RWPE2 (cell line): ENCODE results near the gene VTCN1.

Experiments used
- ATAC-seq: fragments of 200-7000 bp; cut with Tn5 transposase; 3 replicates; pipeline ENCODE4 v1.9.1; 2021; ENCODE audit warnings: low read depth
- DNase-seq: peaks from one replicate; pipeline ENCODE4 v3.0.0-alpha.2; 2020; ENCODE audit warnings: low spot score
- H3K27ac ChIP-seq: fragments of 450-650 bp; 2 replicates; pipeline ENCODE4 v1.5.1; 2017; ENCODE audit warnings: mild to moderate bottlenecking; ENCODE audit not compliant: poor library complexity, severe bottlenecking
- H3K27me3 ChIP-seq: fragments of 250-450 bp; sonication (Bioruptor Pico); 2 replicates; pipeline ENCODE4 v1.5.1; 2021; ENCODE audit warnings: mild to moderate bottlenecking, moderate library complexity; ENCODE audit not compliant: insufficient read depth, poor library complexity, severe bottlenecking
- H3K36me3 ChIP-seq: fragments of 250-450 bp; sonication (Bioruptor Pico); 2 replicates; pipeline ENCODE4 v1.5.1; 2020; ENCODE audit warnings: low read depth, mild to moderate bottlenecking, moderate library complexity
- H3K4me1 ChIP-seq: fragments of 250-450 bp; sonication (Bioruptor Pico); 2 replicates; pipeline ENCODE4 v1.5.1; 2021; ENCODE audit warnings: mild to moderate bottlenecking, moderate library complexity; ENCODE audit not compliant: insufficient read depth, poor library complexity, severe bottlenecking
- H3K4me3 ChIP-seq: fragments of 250-450 bp; sonication (Bioruptor Pico); 2 replicates; pipeline ENCODE4 v1.5.1; 2021; ENCODE audit warnings: mild to moderate bottlenecking, moderate library complexity; ENCODE audit not compliant: severe bottlenecking
- H3K9me3 ChIP-seq: fragments of 250-450 bp; sonication (Bioruptor Pico); 2 replicates; pipeline ENCODE4 v1.5.1; 2021; ENCODE audit warnings: mild to moderate bottlenecking, moderate library complexity; ENCODE audit not compliant: severe bottlenecking
- TF ChIP-seq, protein P1 (sequence below): fragments of 450-650 bp; IDR thresholded peaks from one replicate; pipeline ENCODE4 v1.5.1; 2017; ENCODE audit warnings: mild to moderate bottlenecking, moderate library complexity; ENCODE audit not compliant: poor library complexity, severe bottlenecking

Gene VTCN1

DNA sequence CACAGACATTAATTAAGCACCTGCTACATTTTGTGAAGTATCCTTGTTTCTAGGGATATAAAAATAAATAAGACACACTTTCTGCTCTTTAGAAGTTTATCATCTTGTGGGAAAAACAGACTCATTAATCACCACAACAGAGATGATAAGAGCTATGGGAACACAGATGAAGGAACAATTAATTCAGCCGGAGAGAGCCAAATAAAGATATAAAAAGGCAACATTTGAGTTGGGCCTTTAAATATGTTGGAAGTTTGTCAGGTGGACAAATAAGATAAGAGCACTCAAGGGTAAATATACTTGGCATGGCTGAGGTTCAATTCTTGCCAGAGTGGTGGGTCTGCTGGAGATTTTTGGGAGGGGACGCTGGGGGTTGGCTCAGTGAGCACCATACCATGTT lies 34.2 kb upstream of the VTCN1 start:
- H3K4me3 ChIP-seq = no peak overlapping the region
- H3K27ac ChIP-seq = no peak overlapping the region
- no peaks in the 10 kb centered on the region for H3K9me3 ChIP-seq
- H3K36me3 ChIP-seq = no peaks in the 10 kb centered on the region
- no peaks in the 10 kb centered on the region for H3K27me3 ChIP-seq
- TF ChIP-seq, protein P1, sequence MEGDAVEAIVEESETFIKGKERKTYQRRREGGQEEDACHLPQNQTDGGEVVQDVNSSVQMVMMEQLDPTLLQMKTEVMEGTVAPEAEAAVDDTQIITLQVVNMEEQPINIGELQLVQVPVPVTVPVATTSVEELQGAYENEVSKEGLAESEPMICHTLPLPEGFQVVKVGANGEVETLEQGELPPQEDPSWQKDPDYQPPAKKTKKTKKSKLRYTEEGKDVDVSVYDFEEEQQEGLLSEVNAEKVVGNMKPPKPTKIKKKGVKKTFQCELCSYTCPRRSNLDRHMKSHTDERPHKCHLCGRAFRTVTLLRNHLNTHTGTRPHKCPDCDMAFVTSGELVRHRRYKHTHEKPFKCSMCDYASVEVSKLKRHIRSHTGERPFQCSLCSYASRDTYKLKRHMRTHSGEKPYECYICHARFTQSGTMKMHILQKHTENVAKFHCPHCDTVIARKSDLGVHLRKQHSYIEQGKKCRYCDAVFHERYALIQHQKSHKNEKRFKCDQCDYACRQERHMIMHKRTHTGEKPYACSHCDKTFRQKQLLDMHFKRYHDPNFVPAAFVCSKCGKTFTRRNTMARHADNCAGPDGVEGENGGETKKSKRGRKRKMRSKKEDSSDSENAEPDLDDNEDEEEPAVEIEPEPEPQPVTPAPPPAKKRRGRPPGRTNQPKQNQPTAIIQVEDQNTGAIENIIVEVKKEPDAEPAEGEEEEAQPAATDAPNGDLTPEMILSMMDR = no peak
- no peaks in the 10 kb centered on the region for H3K4me1 ChIP-seq
- DNase-seq (no peak), ATAC-seq (no peak)

DNA sequence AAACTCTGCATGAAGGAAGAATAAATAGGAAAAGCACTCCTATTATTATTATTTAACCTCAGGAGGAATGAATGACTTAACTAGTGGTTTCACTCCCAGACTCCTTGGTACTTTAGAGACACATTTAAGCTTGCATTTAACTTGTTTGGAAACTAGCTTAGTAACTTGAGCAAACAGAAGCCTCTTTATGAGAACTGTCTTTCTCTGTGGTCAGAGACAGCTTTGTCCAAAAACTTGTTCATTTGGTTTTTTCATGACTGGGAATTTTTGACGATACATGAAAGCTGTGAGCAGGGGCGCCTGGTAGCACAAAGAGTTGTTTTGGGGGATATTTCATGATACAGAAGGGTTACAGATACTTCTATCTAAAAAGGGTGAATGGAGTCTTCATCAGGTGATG lies 33.6 kb upstream of the VTCN1 start:
- Histone ChIP-seq H3K27ac (no peak overlapping the region), H3K27me3 (no peaks in the 10 kb centered on the region), H3K9me3 (no peaks in the 10 kb centered on the region), H3K4me3 (no peak overlapping the region), H3K4me1 (no peaks in the 10 kb centered on the region), H3K36me3 (no peaks in the 10 kb centered on the region)
- no peak for ATAC-seq
- no peak for DNase-seq
- TF ChIP-seq, protein P1 = no peak

DNA sequence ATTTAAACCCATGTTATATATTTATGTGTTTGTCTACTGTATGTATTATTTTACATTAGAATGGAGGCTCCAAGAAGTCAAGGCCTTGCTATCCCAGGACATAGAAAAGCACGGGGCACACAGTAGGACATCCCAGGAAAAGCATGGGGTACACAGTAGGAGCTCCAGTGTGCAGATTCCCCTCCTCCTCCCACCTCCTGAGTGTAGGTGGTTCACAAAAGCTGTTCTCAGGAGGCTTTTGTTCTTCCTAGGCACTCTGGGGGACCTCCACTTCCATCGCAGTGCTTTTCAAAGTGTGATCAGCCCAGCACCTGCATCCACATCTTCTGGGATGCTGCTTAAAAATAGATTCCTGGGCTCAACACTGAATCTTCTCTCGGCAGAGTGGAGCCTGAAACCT lies 30.8 kb upstream of the VTCN1 start:
- no peak for ATAC-seq
- Histone ChIP-seq H3K9me3 (no peaks in the 10 kb centered on the region), H3K36me3 (no peaks in the 10 kb centered on the region), H3K27ac (no peak overlapping the region), H3K4me3 (no peak overlapping the region), H3K4me1 (no peaks in the 10 kb centered on the region), H3K27me3 (no peaks in the 10 kb centered on the region)
- DNase-seq = no peak
- TF ChIP-seq, protein P1 = no peak

DNA sequence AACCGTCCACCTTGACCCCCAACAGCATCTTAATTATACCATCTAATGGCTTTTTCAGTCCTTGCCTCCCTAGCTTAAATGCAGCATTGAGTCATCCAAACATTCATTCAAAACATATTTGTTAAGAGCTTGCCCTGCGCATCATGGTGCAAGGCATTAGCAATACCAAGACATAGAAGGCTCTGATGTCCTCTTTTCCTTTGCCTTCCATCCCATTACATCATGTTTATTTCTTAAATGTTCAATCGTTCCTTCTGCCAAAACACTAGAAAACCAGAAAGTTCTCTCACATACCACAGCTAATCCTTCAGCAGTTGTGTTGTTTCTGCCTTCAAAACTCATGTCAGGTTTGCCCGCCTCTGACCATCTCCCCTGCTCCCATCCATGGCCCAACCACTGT lies 29.8 kb upstream of the VTCN1 start:
- H3K36me3 ChIP-seq = no peaks in the 10 kb centered on the region
- H3K27me3 ChIP-seq = no peaks in the 10 kb centered on the region
- TF ChIP-seq, protein P1 = no peak
- no peak overlapping the region for H3K27ac ChIP-seq
- no peaks in the 10 kb centered on the region for H3K9me3 ChIP-seq
- H3K4me1 ChIP-seq = no peaks in the 10 kb centered on the region
- ATAC-seq (no peak), DNase-seq (no peak)
- no peak overlapping the region for H3K4me3 ChIP-seq

DNA sequence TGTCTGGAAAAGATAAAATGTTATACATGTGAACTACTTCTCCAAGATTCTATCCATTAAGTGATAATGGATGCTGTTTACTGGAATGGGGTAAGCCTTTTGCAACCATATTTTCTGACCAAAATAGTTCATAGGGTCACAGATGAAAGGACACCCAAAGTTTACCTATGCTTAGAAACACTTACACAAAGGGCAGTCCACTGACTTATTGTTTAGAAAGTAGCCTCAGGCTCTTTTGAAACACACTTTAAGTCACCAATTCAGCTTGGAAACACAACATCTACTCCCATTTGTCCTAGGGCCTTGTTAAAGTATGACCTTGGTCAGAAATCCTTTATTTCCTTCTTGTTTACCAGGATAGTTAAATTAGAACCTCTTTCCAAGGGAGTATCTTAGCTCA lies 28.7 kb upstream of the VTCN1 start:
- Histone ChIP-seq H3K4me3 (no peak overlapping the region), H3K27me3 (no peaks in the 10 kb centered on the region), H3K36me3 (no peaks in the 10 kb centered on the region), H3K27ac (no peak overlapping the region), H3K9me3 (no peaks in the 10 kb centered on the region), H3K4me1 (no peaks in the 10 kb centered on the region)
- TF ChIP-seq, protein P1 = no peak
- ATAC-seq (no peak), DNase-seq (no peak)
